Endodermal cell (in vitro differentiated cells): ENCODE measurements around the gene SIK1. TPM values are rescaled to one million over a fixed set of nuclear protein-coding genes. Genes with fewer than 3 reads are reported as not detected.
"Not testable (repeated sequence)": the region's sequence is repeated elsewhere in the genome, so short reads cannot be mapped to it uniquely, and the experiment has no call there.

Experiments
- DNase-seq: peaks from one replicate; pipeline ENCODE4 v3.0.0-alpha.2; 2017
- H3K27ac ChIP-seq: 2 replicates; pipeline ENCODE4 v1.5.1; 2013; ENCODE audit warnings: mild to moderate bottlenecking, low read depth, low read length, moderate library complexity
- H3K27me3 ChIP-seq: 2 replicates; pipeline ENCODE4 v1.6.1; 2013; ENCODE audit warnings: mild to moderate bottlenecking, low read length, moderate library complexity; ENCODE audit not compliant: insufficient read depth, control insufficient read depth, poor library complexity, severe bottlenecking
- H3K36me3 ChIP-seq: 2 replicates; pipeline ENCODE4 v1.7.0; 2013; ENCODE audit warnings: mild to moderate bottlenecking, low read length, moderate library complexity; ENCODE audit not compliant: control insufficient read depth, insufficient read depth
- H3K4me1 ChIP-seq: one replicate; pipeline ENCODE4 v1.7.0; 2013; ENCODE audit warnings: low read length; ENCODE audit not compliant: control insufficient read depth, insufficient read depth
- H3K4me3 ChIP-seq: 2 replicates; pipeline ENCODE4 v1.5.1; 2013; ENCODE audit warnings: mild to moderate bottlenecking, low read length, moderate library complexity
- H3K9ac ChIP-seq: 2 replicates; pipeline ENCODE4 v1.6.1; 2013; ENCODE audit warnings: mild to moderate bottlenecking, low read length, moderate library complexity; ENCODE audit not compliant: poor library complexity, severe bottlenecking; ENCODE audit errors: extremely low read depth
- H3K9me3 ChIP-seq: 2 replicates; pipeline ENCODE4 v1.6.1; 2013; ENCODE audit warnings: mild to moderate bottlenecking, low read length, moderate library complexity; ENCODE audit not compliant: control insufficient read depth
- H3K27ac Mint-ChIP-seq: 2 replicates; pipeline ENCODE4 v1.8.0; 2020; ENCODE audit warnings: mixed read lengths
- H3K27me3 Mint-ChIP-seq: 2 replicates; pipeline ENCODE4 v1.8.0; 2021; ENCODE audit warnings: mild to moderate bottlenecking, mixed read lengths; ENCODE audit not compliant: insufficient read depth
- H3K36me3 Mint-ChIP-seq: 2 replicates; pipeline ENCODE4 v1.8.0; 2020; ENCODE audit warnings: low read depth, mixed read lengths
- H3K4me1 Mint-ChIP-seq: 2 replicates; pipeline ENCODE4 v1.8.0; 2020; ENCODE audit warnings: mixed read lengths
- H3K4me3 Mint-ChIP-seq: 2 replicates; pipeline ENCODE4 v1.8.0; 2020; ENCODE audit warnings: mild to moderate bottlenecking, moderate library complexity, mixed read lengths
- H3K9me3 Mint-ChIP-seq: 2 replicates; pipeline ENCODE4 v1.8.0; 2020; ENCODE audit warnings: mild to moderate bottlenecking, mixed read lengths
- WGBS, 2 experiments: methylation state at CpG; one replicate each; pipeline versions ENCODE4 v1.1.5 to v1.1.7; 2013; ENCODE audit warnings: missing lambda C conversion rate in 2 of 2, mixed read lengths in 1 of 2; ENCODE audit not compliant: insufficient coverage in 1 of 2, insufficient read length in 1 of 2; 5-methylcytosine and 5-hydroxymethylcytosine counted together
- total RNA-seq, 2 donors: library from RNA; stranded (reverse); fragmentation: NEBNext Ultra II Directional in 1 of 2; extraction: Animal tissue kit (Norgen Biotek cat#: 25700) in 1 of 2; gene quantifications; 2 replicates in 1 of 2; 3 replicates in 1 of 2; pipeline ENCODE4 v1.2.1, GENCODE V29; 2021

SIK1 gene
- total RNA-seq, 2 donors from 2014 or later: 3.5 to 3.8 TPM

GRCh38 chr21:43463498-43464261, 36.7 kb upstream of the SIK1 start:
- not testable (repeated sequence) for H3K9me3 ChIP-seq, DNase-seq, H3K27ac Mint-ChIP-seq, H3K9ac ChIP-seq, H3K27me3 ChIP-seq, H3K9me3 Mint-ChIP-seq, H3K4me1 Mint-ChIP-seq, H3K27me3 Mint-ChIP-seq, H3K27ac ChIP-seq, H3K36me3 Mint-ChIP-seq, H3K4me1 ChIP-seq, H3K4me3 ChIP-seq, H3K36me3 ChIP-seq, H3K4me3 Mint-ChIP-seq
- no CpG with 5 or more reads among the region's 20 CpGs for WGBS, 2 experiments

GRCh38 chr21:43462932-43463331, 36.0 kb upstream of the SIK1 start:
- H3K9me3 ChIP-seq, H3K4me3 ChIP-seq, H3K4me1 ChIP-seq, H3K27ac ChIP-seq, H3K4me1 Mint-ChIP-seq, H3K27ac Mint-ChIP-seq, H3K27me3 ChIP-seq, H3K36me3 Mint-ChIP-seq, DNase-seq, H3K9ac ChIP-seq, H3K9me3 Mint-ChIP-seq, H3K4me3 Mint-ChIP-seq, H3K27me3 Mint-ChIP-seq, H3K36me3 ChIP-seq: not testable (repeated sequence)
- WGBS, 2 experiments: no CpG with 5 or more reads among the region's 17 CpGs

- H3K36me3 Mint-ChIP-seq, H3K4me3 ChIP-seq, H3K9me3 Mint-ChIP-seq, H3K4me3 Mint-ChIP-seq, H3K9ac ChIP-seq, H3K9me3 ChIP-seq, H3K4me1 Mint-ChIP-seq, H3K27me3 Mint-ChIP-seq, H3K4me1 ChIP-seq, H3K36me3 ChIP-seq, DNase-seq, H3K27ac ChIP-seq, H3K27me3 ChIP-seq, H3K27ac Mint-ChIP-seq: not testable (repeated sequence)
- WGBS, 2 experiments: no CpG with 5 or more reads among the region's 13 CpGs
These were observed 33.5 kb upstream of the SIK1 start for GRCh38 chr21:43460475-43460874.

- not testable (repeated sequence) for DNase-seq, H3K36me3 ChIP-seq, H3K9me3 Mint-ChIP-seq, H3K27ac Mint-ChIP-seq, H3K9me3 ChIP-seq, H3K4me3 ChIP-seq, H3K36me3 Mint-ChIP-seq, H3K4me1 Mint-ChIP-seq, H3K27me3 Mint-ChIP-seq, H3K27me3 ChIP-seq, H3K4me3 Mint-ChIP-seq, H3K27ac ChIP-seq, H3K4me1 ChIP-seq, H3K9ac ChIP-seq
- 87% methylated on average over 3 of the region's 12 CpGs; no CpG with 5 or more reads in 1 of the 2 experiments for WGBS, 2 experiments
These were observed 32.1 kb upstream of the SIK1 start for GRCh38 chr21:43458995-43459394.

- H3K9ac ChIP-seq, H3K27ac ChIP-seq, H3K27me3 Mint-ChIP-seq, H3K4me3 Mint-ChIP-seq, H3K4me1 Mint-ChIP-seq, H3K36me3 ChIP-seq, H3K36me3 Mint-ChIP-seq, H3K27ac Mint-ChIP-seq, DNase-seq, H3K4me3 ChIP-seq, H3K9me3 ChIP-seq, H3K9me3 Mint-ChIP-seq, H3K27me3 ChIP-seq, H3K4me1 ChIP-seq: not testable (repeated sequence)
- WGBS, 2 experiments: no CpG with 5 or more reads among the region's 33 CpGs
These were observed 29.8 kb upstream of the SIK1 start for GRCh38 chr21:43456616-43457314.

- not testable (repeated sequence) for H3K36me3 Mint-ChIP-seq, H3K27ac Mint-ChIP-seq, H3K36me3 ChIP-seq, H3K9me3 Mint-ChIP-seq, H3K9ac ChIP-seq, H3K27me3 Mint-ChIP-seq, DNase-seq, H3K27ac ChIP-seq, H3K4me1 Mint-ChIP-seq, H3K4me3 ChIP-seq, H3K4me1 ChIP-seq, H3K27me3 ChIP-seq, H3K9me3 ChIP-seq, H3K4me3 Mint-ChIP-seq
- WGBS, 2 experiments: no CpG with 5 or more reads among the region's 12 CpGs
These were observed 28.8 kb upstream of the SIK1 start for GRCh38 chr21:43455717-43456116.

- not testable (repeated sequence) for H3K27me3 ChIP-seq, H3K4me3 Mint-ChIP-seq, H3K36me3 ChIP-seq, H3K9ac ChIP-seq, H3K9me3 ChIP-seq, H3K4me3 ChIP-seq, H3K9me3 Mint-ChIP-seq, H3K27me3 Mint-ChIP-seq, H3K4me1 ChIP-seq, H3K27ac Mint-ChIP-seq, DNase-seq, H3K4me1 Mint-ChIP-seq, H3K36me3 Mint-ChIP-seq, H3K27ac ChIP-seq
- no CpG with 5 or more reads among the region's 5 CpGs for WGBS, 2 experiments
These were observed 27.2 kb upstream of the SIK1 start for GRCh38 chr21:43454176-43454575.
